Measurements from ENCODE around the gene BUD13. TPM values are rescaled to one million over a fixed set of nuclear protein-coding genes. Genes with fewer than 3 reads are reported as not detected.

The BUD13 gene
- total RNA-seq, 1 experiment from 2014 or later: 22.9 TPM

- H3K9me3 ChIP-seq (ENCODE audit: control insufficient read depth in 1 of 2, insufficient read depth in 1 of 2, low read depth in 1 of 2, low read length in 2 of 2): no peaks in the 10 kb centered on the region
- no peak overlapping the region for H3K4me3 ChIP-seq (replicated peaks in 1 of 2; ENCODE audit: low read depth in 1 of 2, low read length in 2 of 2)
- H3K9me2 ChIP-seq (ENCODE audit: insufficient read depth): no peaks in the 10 kb centered on the region
- no peak overlapping the region for H3K4me2 ChIP-seq (ENCODE audit: low read length)
- TF ChIP-seq JUND (IDR thresholded peaks at IDR 0.05): no peak
- no peak for TF ChIP-seq ATF3 (IDR thresholded peaks at IDR 0.05)
- no peak for TF ChIP-seq ZNF274 (IDR thresholded peaks at IDR 0.05; ENCODE audit: low read depth, low read length)
- TF ChIP-seq YY1 (IDR thresholded peaks at IDR 0.05; ENCODE audit: extremely low read depth, insufficient replicate concordance, low read depth, low read length): no peak
- TF ChIP-seq POLR2A (IDR thresholded peaks at IDR 0.05; ENCODE audit: borderline replicate concordance, extremely low read depth, insufficient read depth, insufficient read length): no peak
- no peak for TF ChIP-seq POLR2AphosphoS5 (IDR thresholded peaks at IDR 0.05; ENCODE audit: low read depth, low read length)
- no peak for TF ChIP-seq REST (IDR thresholded peaks at IDR 0.05; ENCODE audit: low read depth)
- no peak for TF ChIP-seq SIN3A (IDR thresholded peaks at IDR 0.05; ENCODE audit: low read depth)
- TF ChIP-seq CEBPB (IDR thresholded peaks at IDR 0.05; ENCODE audit: low read depth): no peak
- no peak for TF ChIP-seq MAX (IDR thresholded peaks at IDR 0.05)
- TF ChIP-seq EZH2 (IDR thresholded peaks at IDR 0.05): no peak
- TF ChIP-seq, protein P1, sequence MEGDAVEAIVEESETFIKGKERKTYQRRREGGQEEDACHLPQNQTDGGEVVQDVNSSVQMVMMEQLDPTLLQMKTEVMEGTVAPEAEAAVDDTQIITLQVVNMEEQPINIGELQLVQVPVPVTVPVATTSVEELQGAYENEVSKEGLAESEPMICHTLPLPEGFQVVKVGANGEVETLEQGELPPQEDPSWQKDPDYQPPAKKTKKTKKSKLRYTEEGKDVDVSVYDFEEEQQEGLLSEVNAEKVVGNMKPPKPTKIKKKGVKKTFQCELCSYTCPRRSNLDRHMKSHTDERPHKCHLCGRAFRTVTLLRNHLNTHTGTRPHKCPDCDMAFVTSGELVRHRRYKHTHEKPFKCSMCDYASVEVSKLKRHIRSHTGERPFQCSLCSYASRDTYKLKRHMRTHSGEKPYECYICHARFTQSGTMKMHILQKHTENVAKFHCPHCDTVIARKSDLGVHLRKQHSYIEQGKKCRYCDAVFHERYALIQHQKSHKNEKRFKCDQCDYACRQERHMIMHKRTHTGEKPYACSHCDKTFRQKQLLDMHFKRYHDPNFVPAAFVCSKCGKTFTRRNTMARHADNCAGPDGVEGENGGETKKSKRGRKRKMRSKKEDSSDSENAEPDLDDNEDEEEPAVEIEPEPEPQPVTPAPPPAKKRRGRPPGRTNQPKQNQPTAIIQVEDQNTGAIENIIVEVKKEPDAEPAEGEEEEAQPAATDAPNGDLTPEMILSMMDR (IDR thresholded peaks at IDR 0.05 in 2 of 3, conservative IDR thresholded peaks at IDR 0.05 in 1 of 3; ENCODE audit: borderline replicate concordance in 1 of 3, insufficient read depth in 1 of 3, low read depth in 2 of 3, low read length in 2 of 3): no peak
- no peak for TF ChIP-seq EGR1 (IDR thresholded peaks at IDR 0.05; ENCODE audit: low read depth)
- no peak for TF ChIP-seq ZFX (IDR thresholded peaks at IDR 0.05)
- TF ChIP-seq RAD21 (IDR thresholded peaks at IDR 0.05; ENCODE audit: low read depth): no peak
- DNase-seq (ENCODE audit: low read depth, low spot score): no peak
- no peaks in the 10 kb centered on the region for H3K36me3 ChIP-seq (ENCODE audit: control insufficient read depth in 1 of 2, insufficient read depth in 2 of 2, low read length in 2 of 2)
- H3K79me2 ChIP-seq (ENCODE audit: insufficient read depth, low read length): no peaks in the 10 kb centered on the region
- no peak for ATAC-seq
- BruUV-seq (replicated peaks): no TSS peak
- ChIA-PET POLR2A (no interaction called here), RAD21 (ENCODE audit: low non-redundant PET in 1 of 2, low total read pairs in 2 of 2, uncharacterized antibody in 2 of 2, unreplicated experiment in 2 of 2) (no interaction called here), CTCF (no interaction called here)
- H3K9ac ChIP-seq (ENCODE audit: low read length): no peak overlapping the region
- H3K27me3 ChIP-seq (ENCODE audit: insufficient read depth, low read length): no peaks in the 10 kb centered on the region
- intact Hi-C loops (cut with micrococcal nuclease): no loop called here
- H4K20me1 ChIP-seq (ENCODE audit: insufficient read depth): no peaks in the 10 kb centered on the region
- no peak overlapping the region for H2AFZ ChIP-seq (ENCODE audit: low read depth, low read length, poor library complexity, severe bottlenecking)
- no peak overlapping the region for H3K27ac ChIP-seq (ENCODE audit: low read depth, low read length)
- no peaks in the 10 kb centered on the region for H3K4me1 ChIP-seq (ENCODE audit: control insufficient read depth in 1 of 2, insufficient read depth in 2 of 2, low read length in 2 of 2)
These were observed 69.4 kb downstream of the BUD13 start for GRCh38 chr11:116703421-116703820.

Measured in HCT116 (cell line).